HG02885 (cell line): ENCODE data around the gene GSTT4.
"Not testable (repeated sequence)": the region's sequence is repeated elsewhere in the genome, so short reads cannot be mapped to it uniquely, and the experiment has no call there.

Source experiments
- ATAC-seq: cut with Tn5 transposase; IDR thresholded peaks from one replicate; pipeline ENCODE4 v1.9.1; 2021; ENCODE audit warnings: mild to moderate bottlenecking; ENCODE audit not compliant: unreplicated experiment, poor library complexity

Gene GSTT4

DNA sequence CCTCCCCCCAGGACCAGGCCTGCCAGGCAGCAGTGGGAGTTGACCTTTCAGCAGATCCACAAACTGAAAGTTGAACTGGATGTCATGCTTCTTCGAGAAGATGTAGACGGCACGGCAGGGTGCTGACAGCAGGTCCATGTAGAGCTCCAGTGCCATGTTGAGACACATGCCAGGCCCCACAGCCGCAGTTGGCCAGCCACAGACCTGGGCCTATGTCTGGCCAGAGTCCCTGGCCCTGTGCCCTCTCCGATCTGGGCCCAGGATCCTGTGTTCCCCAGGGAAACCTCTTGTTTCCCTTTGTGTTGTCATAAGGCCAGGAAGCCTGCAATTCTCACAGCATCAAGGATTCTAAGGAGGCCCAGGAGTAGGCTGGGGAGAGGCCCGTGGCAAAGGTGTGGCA, at the start of gene GSTT4:
Gene GSTT4, minus strand, starts transcription at position 253 of the 400 bp plus-strand sequence. Its CDS starts 97 bp downstream, at position 156.
- ATAC-seq = no peak

- ATAC-seq = no peak
These were observed 49.1 kb upstream of the GSTT4 start for GRCh38 chr22:24054356-24054755.

DNA sequence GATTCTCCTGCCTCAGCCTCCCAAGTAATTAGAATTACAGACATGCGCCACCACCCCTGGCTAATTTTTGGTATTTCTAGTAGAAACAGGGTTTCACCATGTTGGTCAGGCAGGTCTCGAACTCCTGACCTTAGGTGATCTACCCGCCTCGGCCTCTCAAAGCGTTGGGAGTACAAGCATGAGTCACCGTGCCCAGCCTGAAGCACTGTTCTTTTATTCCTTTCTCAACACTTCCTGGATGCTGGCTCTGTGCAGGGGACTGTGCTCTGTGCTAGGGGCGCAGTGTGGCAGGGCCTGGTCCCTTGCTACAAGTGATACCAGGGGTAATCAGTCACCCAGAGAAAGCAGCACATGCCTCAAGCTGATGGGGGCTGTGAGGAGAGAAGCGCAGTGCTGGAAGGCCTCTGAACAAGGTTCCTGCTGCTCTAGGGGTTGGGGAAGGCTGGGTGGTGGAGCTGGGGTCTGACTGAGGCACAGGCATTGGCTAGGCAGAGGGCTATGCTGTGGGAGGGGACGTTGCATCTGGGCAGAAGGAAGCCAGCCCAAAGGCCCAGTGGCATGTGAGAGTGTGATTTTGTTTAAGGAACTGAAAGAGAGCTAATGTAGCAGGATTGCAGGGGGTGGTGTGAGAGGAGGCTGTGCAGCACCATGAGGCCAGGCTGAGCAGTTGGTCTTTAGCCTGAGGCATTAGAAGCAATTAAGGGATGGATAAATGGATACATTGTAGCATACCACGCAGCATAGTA, 48.4 kb upstream of the GSTT4 start:
- ATAC-seq = no peak

- no peak for ATAC-seq
These were observed 46.3 kb upstream of the GSTT4 start for GRCh38 chr22:24051568-24051967.

DNA sequence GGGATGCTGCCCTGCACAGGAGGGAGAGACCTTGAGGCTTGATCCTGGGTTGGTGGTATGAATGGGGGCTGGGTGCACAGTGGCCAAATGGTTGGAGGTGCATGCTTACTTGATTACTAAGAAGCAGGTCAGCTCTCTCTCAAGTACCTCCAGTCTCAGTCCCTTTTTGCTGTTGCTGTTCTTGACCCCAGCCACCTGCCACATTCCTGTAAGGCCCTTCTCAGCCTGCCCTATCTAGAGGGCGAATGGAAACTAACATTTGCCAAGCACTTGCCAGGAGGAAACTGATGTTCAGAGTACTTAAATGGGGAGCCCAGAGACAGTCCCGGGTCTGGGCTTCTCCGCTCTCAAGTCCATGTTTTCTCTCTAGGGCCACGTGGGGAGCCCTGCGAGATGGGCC, 45.8 kb upstream of the GSTT4 start:
- no peak for ATAC-seq

DNA sequence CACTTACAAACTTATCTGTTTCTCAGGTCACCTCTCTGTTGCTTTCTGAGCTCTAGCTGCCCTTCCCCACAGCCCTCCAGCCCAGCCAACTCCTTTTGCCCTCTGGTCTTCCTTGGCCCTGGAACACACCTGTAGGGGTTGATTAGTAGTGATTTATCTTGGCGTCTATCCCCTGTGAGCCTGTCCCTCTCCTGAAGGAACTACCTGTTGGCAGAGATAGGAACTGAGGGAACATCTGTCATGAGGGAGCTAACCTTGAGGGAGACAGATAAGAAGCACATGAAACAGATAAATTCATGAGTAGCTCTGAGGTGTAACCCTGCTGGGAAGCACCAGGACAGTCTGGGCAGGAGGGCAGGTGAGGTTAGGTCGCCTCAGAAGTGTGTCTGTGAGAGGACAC, 44.7 kb upstream of the GSTT4 start:
- ATAC-seq = no peak

DNA sequence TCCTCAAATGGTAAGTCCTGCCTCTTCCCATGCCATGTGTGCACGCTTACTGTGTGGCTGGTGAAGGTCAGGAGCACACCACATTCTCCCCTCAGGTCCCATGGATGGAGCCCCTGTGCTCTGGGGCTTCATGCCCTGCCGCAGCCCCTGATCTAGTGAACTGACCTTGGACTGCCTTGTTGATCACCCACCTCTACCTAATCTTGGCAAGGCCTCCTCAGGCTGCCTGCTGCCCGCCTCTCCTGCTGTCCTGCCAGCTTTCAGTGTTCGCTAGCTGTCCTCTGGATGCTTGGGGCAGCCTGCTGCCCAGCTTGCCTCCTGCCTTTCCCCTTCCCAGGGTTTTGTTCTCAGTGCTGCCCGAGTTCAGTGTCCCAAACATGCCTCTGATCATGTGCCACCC, 44.0 kb upstream of the GSTT4 start:
- no peak for ATAC-seq

DNA sequence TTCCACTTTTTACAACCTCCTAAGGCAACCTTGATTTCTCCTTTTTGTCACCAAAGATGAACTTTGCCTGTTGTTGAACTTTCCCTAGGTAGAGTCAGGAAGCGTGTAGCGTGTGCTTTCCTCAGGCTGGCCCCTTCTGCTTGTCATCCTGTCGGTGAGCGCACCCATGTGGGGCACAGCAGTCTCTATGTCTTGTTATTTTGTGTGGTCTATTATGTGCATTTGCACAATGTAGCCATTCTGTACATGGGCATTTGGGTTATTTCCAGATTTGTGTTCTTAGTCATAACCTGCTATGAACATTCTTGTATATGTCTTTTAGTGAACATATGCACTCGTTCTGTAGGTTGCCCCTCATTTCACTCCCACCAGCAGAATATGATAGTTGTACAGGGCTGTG, 40.8 kb upstream of the GSTT4 start:
- ATAC-seq = no peak

DNA sequence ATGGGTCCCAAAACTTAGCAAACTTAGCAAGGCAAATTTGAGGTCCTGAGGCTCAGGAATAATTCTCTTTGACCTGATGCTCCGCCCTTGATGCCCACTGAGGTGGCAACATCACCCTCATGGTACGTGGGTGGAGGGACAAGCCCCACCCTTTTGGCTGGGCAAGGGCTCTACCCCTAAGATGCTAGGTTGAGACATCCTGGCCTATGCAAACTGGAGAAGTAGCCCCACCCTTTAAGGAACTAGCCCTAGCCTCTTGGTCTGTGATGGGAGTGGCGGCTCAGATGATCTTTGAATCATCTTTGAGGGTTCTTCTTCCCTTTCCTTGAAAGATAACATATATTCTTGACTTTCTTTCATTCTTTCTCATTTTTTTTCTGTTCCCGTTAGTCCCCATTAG, 38.7 kb upstream of the GSTT4 start:
- no peak for ATAC-seq

- not testable (repeated sequence) for ATAC-seq
These were observed 38.2 kb upstream of the GSTT4 start for GRCh38 chr22:24043465-24043864.

DNA sequence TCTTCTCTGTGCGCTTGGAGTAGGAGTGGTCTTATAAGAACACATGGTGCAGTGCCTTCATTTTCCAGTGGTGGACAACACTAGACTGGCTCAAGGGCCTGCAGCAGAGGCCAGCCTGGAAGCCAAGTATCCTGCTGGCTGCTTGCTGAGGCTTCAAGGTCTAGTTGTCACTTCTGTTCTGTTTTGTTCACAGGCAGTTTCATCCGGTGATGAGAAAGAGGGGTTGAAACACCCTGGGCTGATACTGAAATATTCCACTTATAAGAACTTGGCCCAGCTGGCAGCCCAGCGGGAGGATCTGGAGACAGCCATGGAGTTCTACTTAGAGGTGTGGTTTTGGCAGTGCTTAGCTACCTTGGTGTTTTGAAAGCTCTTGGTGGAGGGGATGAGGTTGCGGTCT, 35.7 kb upstream of the GSTT4 start:
- ATAC-seq = no peak

DNA sequence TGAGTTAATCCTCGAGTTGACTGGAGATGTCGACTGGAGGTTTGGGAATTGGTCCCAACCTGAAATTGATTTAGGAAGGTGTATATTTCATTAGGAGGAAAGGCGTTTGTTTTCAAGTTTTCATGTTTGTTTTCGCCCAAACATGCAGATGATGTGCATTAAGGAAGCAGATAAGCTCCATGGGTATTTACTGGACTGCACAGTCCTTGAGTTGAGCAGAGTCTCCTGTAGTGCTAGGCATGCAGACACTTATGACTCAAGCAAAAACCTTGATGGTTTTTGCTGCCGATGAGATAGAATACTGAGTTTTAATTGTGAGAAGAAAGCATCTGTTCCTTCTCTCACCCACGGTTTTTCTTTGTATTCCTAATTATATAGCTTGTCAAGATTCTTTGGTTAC, 33.8 kb upstream of the GSTT4 start:
- ATAC-seq = no peak

GRCh38 chr22:24037851-24038765, 32.9 kb upstream of the GSTT4 start:
- ATAC-seq = no peak

GRCh38 chr22:24035296-24035695, 30.0 kb upstream of the GSTT4 start:
- no peak for ATAC-seq

GRCh38 chr22:24033731-24034130, 28.5 kb upstream of the GSTT4 start:
- no peak for ATAC-seq

DNA sequence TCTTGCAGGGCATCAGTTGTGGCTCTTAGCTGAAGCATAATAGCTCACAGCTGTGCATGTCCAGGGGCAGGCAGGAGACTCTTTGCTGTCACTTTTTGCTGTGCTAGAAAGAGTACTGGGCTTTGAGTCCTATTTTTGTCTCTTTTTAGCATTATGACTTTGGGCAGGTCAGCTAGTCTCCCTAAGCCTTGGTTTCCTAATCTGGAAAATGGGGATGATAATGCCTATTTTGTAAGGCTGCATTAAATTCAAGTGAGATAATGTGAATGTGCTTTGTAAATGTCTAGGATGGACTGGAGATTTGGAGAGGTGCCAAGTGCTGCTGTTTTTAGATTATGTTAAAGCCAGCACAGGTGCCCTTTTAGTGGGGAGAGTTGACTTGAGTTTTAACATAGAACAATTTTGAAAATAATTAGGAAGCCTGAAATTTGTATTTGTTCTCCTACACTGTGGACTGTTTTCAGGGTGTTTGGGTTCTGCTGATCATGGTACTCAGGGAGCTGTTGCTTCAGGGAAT, 25.0 kb upstream of the GSTT4 start:
- no peak for ATAC-seq

DNA sequence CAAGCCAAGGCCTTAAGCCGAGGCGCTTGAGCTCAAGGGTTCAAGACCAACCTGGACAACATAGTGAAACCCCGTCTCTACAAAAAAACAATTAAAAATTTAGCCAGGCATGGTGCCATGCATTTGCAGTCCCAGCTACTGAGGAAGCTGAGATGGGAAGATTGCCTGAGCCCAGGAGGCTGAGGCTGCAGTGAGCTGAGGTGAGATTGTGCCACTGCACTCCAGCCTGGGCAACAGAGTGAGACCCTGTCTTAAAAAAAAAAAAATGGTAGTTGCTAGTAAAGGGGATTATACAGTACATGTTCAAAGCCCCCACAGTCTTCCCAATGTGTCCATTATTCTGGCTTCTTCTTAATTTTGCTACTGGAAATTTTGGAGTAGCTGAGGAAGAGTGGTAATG, 24.1 kb upstream of the GSTT4 start:
- no peak for ATAC-seq

GRCh38 chr22:24028533-24028932, 23.3 kb upstream of the GSTT4 start:
- no peak for ATAC-seq

GRCh38 chr22:24027991-24028390, 22.7 kb upstream of the GSTT4 start:
- ATAC-seq = no peak

DNA sequence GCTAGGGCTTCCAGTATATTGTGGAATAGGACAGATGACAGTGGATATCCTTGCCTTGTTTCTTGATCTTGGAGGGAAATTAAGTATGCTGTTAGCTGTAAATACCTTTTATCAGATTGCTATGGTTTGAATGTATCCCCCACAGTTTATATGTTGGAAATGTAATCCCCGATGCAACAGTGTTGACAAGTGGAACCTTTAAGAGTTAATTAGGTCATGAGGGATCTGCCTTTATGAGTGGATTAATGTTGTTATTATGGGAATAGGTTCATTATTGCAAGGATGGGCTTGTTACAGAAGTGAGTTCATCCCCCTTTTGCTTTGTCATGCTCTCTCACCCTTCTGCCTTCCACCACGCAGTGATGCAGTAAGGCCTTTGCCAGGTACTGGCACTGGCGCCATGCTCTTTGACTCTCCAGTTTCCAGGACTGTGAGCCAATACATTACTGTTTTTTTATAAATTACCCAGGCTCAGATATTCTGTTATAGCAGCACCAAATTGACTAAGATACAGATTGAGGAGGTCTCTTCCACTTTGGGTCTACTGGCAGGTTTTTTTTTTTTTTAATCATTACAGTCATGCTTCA, 22.2 kb upstream of the GSTT4 start:
- ATAC-seq = no peak

- no peak for ATAC-seq
These were observed 21.5 kb upstream of the GSTT4 start for GRCh38 chr22:24026733-24027132.
